BE2C (cell line): Measurements from ENCODE around the gene AKAP6.

Experiments
- DNase-seq: peaks from one replicate; pipeline ENCODE4 v3.0.0-alpha.2; 2020
- H3K27me3 ChIP-seq: fragments of 250-450 bp; sonication (Bioruptor Pico); 2 replicates; pipeline ENCODE4 v1.5.1; 2020; ENCODE audit warnings: mild to moderate bottlenecking
- H3K36me3 ChIP-seq: fragments of 250-450 bp; sonication (Bioruptor Pico); 2 replicates; pipeline ENCODE4 v1.5.1; 2020; ENCODE audit warnings: mild to moderate bottlenecking
- H3K4me1 ChIP-seq: fragments of 250-450 bp; sonication (Bioruptor Pico); 2 replicates; pipeline ENCODE4 v1.5.1; 2020
- H3K4me3 ChIP-seq: 2 replicates; pipeline ENCODE4 v1.5.1; 2011; ENCODE audit warnings: low read depth, low read length
- H3K9me3 ChIP-seq: fragments of 250-450 bp; sonication (Bioruptor Pico); 2 replicates; pipeline ENCODE4 v1.5.1; 2020
- CTCF ChIP-seq: IDR thresholded peaks from 2 replicates; pipeline ENCODE4 v1.5.1; 2012; ENCODE audit warnings: mild to moderate bottlenecking, low read depth, low read length

Gene AKAP6

GRCh38 chr14:32329690-32330285 lies 690 bp downstream of the AKAP6 start:
- H3K36me3 ChIP-seq = no peaks in the 10 kb centered on the region
- no peak for TF ChIP-seq CTCF
- no peaks in the 10 kb centered on the region for H3K27me3 ChIP-seq
- no peak for DNase-seq
- H3K4me3 ChIP-seq = peak overlapping the region; percentile 37
- H3K4me1 ChIP-seq = 0 out of 2 replicates have a peak, but pooled peaks cover 3% of the 10 kb centered on the region
- no peaks in the 10 kb centered on the region for H3K9me3 ChIP-seq

GRCh38 chr14:32330351-32331111 lies 1.4 kb downstream of the AKAP6 start:
- no peak for DNase-seq
- Histone ChIP-seq H3K36me3 (no peaks in the 10 kb centered on the region), H3K4me3 (peak overlapping the region; percentile 37; the same call in 1 of the 2 replicates)

GRCh38 chr14:32331206-32331605 lies 2.1 kb downstream of the AKAP6 start:
- no peak for DNase-seq
- no peaks in the 10 kb centered on the region for H3K27me3 ChIP-seq
- TF ChIP-seq CTCF = no peak
- H3K36me3 ChIP-seq = no peaks in the 10 kb centered on the region
- 0 out of 2 replicates have a peak, but pooled peaks cover 3% of the 10 kb centered on the region for H3K4me1 ChIP-seq
- no peak overlapping the region for H3K4me3 ChIP-seq
- H3K9me3 ChIP-seq = no peaks in the 10 kb centered on the region

More at GRCh38 chr14:32330351-32331111, 1.4 kb downstream of the AKAP6 start:
- H3K9me3 ChIP-seq = no peaks in the 10 kb centered on the region
- 0 out of 2 replicates have a peak, but pooled peaks cover 3% of the 10 kb centered on the region for H3K4me1 ChIP-seq
- no peak for TF ChIP-seq CTCF
- no peaks in the 10 kb centered on the region for H3K27me3 ChIP-seq

GRCh38 chr14:32332415-32333316 lies 3.6 kb downstream of the AKAP6 start:
- H3K4me3 ChIP-seq = no peak overlapping the region
- H3K4me1 ChIP-seq = 0 out of 2 replicates have a peak, but pooled peaks cover 3% of the 10 kb centered on the region
- no peaks in the 10 kb centered on the region for H3K36me3 ChIP-seq
- H3K27me3 ChIP-seq = no peaks in the 10 kb centered on the region
- DNase-seq = no peak
- TF ChIP-seq CTCF = no peak
- no peaks in the 10 kb centered on the region for H3K9me3 ChIP-seq

- no peaks in the 10 kb centered on the region for H3K27me3 ChIP-seq
- no peaks in the 10 kb centered on the region for H3K9me3 ChIP-seq
- no peaks in the 10 kb centered on the region for H3K36me3 ChIP-seq
- H3K4me3 ChIP-seq = no peak overlapping the region
- no peak for DNase-seq
- no peaks in the 10 kb centered on the region for H3K4me1 ChIP-seq
- no peak for TF ChIP-seq CTCF
Observed at GRCh38 chr14:32336702-32337101, 7.6 kb downstream of the AKAP6 start.
